GM12891 (cell line): Measurements from ENCODE around the gene ZNF148.

Source experiments
- POLR2A ChIP-seq: IDR thresholded peaks from 2 replicates; pipeline ENCODE4 v1.6.1; 2011; ENCODE audit warnings: low read depth, low read length, control low read depth
- POLR2AphosphoS5 ChIP-seq: IDR thresholded peaks from 2 replicates; pipeline ENCODE4 v1.6.1; 2011; ENCODE audit warnings: low read depth, low read length, control low read depth
- POU2F2 ChIP-seq: IDR thresholded peaks from 2 replicates; pipeline ENCODE4 v1.6.1; 2011; ENCODE audit warnings: low read depth, mild to moderate bottlenecking, control low read depth, low read length, moderate library complexity

DNA sequence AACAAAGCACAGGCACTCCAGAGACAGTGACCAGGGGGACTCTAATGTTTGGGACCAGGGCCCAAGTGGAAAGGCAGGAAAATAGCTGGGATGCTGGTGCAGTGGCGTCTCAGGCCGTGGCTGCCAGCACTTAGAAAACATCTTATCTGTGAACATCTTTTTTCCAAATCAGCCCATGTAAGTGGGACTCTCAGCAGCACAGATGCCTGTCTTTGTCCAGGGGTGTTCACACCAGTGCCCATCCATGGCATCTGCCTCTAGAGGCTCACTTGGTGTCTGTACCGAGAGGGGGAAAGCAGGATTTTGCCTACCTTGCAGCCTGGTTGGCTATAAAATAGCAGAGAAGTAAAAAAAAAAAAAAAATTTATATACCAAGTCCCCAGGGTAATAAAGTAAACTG, 189.3 kb downstream of the ZNF148 start:
- TF ChIP-seq POLR2A (no peak), POLR2AphosphoS5 (no peak), POU2F2 (no peak)
